BLaER1 (cell line): ENCODE results near the gene KDM4B.

Experiments
- H3K27ac ChIP-seq: shearing (Covaris generic); formaldehyde crosslinking; 2 replicates; pipeline ENCODE4 v1.8.1; 2022
- H3K27me3 ChIP-seq: shearing (Covaris generic); formaldehyde crosslinking; 2 replicates; pipeline ENCODE4 v1.8.1; 2022
- H3K36me3 ChIP-seq: shearing (Covaris generic); formaldehyde crosslinking; 2 replicates; pipeline ENCODE4 v1.8.1; 2022
- H3K4me1 ChIP-seq: shearing (Covaris generic); formaldehyde crosslinking; 2 replicates; pipeline ENCODE4 v1.8.1; 2022
- H3K4me2 ChIP-seq: shearing (Covaris generic); formaldehyde crosslinking; 2 replicates; pipeline ENCODE4 v1.8.1; 2022
- H3K4me3 ChIP-seq: shearing (Covaris generic); formaldehyde crosslinking; 2 replicates; pipeline ENCODE4 v1.8.1; 2022
- H3K9ac ChIP-seq: shearing (Covaris generic); formaldehyde crosslinking; 2 replicates; pipeline ENCODE4 v1.8.1; 2022
- H3K9me3 ChIP-seq: shearing (Covaris generic); formaldehyde crosslinking; 2 replicates; pipeline ENCODE4 v1.8.1; 2022
- H4K20me1 ChIP-seq: shearing (Covaris generic); formaldehyde crosslinking; 2 replicates; pipeline ENCODE4 v1.8.1; 2022
- Cebpa-rat ChIP-seq: shearing (Covaris generic); IDR thresholded peaks from 2 replicates; pipeline ENCODE4 v1.8.1; 2022

Gene KDM4B

DNA sequence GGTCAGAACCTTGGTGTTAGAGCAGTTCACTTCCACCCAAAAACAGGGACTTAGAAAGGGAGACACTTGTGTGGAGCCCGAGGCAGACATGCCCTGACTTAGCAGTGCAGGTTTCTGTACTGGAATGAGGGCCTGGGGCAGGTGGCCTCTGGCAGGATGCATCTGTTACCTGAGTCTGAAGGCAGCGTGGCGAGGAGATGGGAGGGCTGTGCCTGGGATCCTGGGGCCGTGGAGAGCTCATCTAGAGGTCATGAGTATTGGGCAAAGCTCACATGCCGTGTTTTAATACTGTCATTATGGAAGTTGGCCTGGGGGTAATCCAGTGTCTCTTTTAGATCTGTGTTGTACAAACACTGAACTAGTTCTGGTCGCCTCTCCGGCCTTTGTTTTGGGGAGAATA, 21.4 kb downstream of the KDM4B start:
- Histone ChIP-seq H3K27me3 (no peaks in the 10 kb centered on the region), H3K9me3 (no peaks in the 10 kb centered on the region), H3K36me3 (peaks cover 21% of the 10 kb centered on the region; the same call in 1 of the 2 replicates), H3K4me1 (peaks cover 61% of the 10 kb centered on the region), H4K20me1 (peaks cover 100% of the 10 kb centered on the region), H3K4me2 (peak overlapping the region; percentile 11; the same call in 1 of the 2 replicates), H3K9ac (no peak overlapping the region), H3K27ac (no peak overlapping the region), H3K4me3 (no peak overlapping the region)
- no peak for TF ChIP-seq Cebpa-rat

GRCh38 chr19:4991538-4991937, 22.6 kb downstream of the KDM4B start:
- H3K4me3 ChIP-seq: no peak overlapping the region
- peaks cover 100% of the 10 kb centered on the region for H4K20me1 ChIP-seq
- H3K27ac ChIP-seq: no peak overlapping the region
- no peak overlapping the region for H3K9ac ChIP-seq
- no peaks in the 10 kb centered on the region for H3K9me3 ChIP-seq
- H3K4me2 ChIP-seq: no peak overlapping the region
- no peaks in the 10 kb centered on the region for H3K27me3 ChIP-seq
- TF ChIP-seq Cebpa-rat: no peak
- peaks cover 33% of the 10 kb centered on the region; the same call in 1 of the 2 replicates for H3K36me3 ChIP-seq
- H3K4me1 ChIP-seq: peaks cover 61% of the 10 kb centered on the region

DNA sequence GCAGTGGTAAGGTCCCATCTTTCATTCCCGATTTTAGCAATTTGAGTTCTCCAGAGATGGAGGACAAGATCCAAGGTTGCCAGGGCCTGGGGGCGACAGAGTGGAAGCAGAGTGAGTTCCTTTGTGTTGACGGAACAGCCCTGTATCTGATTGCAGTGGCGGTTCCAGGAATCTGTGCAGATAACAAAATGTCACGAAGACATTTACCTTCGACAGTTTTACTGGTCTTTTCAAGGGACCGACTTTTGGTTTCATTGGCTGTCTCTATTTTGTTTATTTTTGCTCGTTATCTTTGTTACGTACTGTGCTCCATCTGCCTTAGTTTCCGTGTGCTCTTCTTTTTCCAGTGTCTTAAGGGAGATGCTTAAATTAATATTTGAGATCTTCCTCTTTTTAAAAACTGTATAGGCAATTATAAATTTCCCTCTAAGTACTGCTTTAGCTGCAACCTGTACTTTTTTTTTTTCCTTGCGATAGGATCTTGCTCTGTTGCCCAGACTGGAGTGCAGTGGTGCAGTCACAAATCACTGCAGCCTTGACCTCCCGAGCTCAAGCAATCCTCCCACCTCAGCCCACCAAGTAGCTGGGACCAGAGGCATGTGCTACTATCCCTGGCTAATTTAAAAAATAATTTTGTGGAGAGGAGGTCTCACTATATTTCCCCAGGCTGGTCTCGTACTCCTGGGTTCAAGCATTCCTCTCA, 23.2 kb downstream of the KDM4B start:
- peaks cover 100% of the 10 kb centered on the region for H4K20me1 ChIP-seq

DNA sequence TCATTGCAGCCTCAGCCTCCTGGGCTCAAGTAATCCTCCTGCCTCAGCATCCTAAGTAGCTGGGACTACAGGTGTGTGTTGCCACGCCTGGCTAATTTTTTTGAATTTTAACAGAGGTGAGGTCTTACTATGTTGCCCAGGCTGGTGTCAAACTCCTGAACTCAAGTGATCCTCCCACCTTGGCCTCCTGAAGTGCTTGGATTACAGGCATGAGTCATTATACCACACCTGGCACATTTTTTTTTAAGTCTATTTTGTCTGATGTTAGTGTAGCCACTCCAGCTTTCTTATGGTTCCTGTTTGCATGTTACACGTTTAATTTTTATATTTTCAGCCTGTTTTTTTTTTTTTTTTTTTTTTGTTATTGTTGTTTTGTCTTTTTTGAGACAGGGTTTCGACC, 24.8 kb downstream of the KDM4B start:
- no peak for TF ChIP-seq Cebpa-rat
- peaks cover 100% of the 10 kb centered on the region for H4K20me1 ChIP-seq
- peaks cover 55% of the 10 kb centered on the region for H3K4me1 ChIP-seq
- H3K36me3 ChIP-seq: peaks cover 54% of the 10 kb centered on the region
- no peaks in the 10 kb centered on the region for H3K27me3 ChIP-seq
- H3K4me2 ChIP-seq: no peak overlapping the region
- no peak overlapping the region for H3K27ac ChIP-seq
- no peak overlapping the region for H3K4me3 ChIP-seq
- H3K9me3 ChIP-seq: no peaks in the 10 kb centered on the region
- no peak overlapping the region for H3K9ac ChIP-seq

More for the DNA sequence above, 23.2 kb downstream of the KDM4B start:
- peaks cover 39% of the 10 kb centered on the region for H3K36me3 ChIP-seq
- no peak overlapping the region for H3K27ac ChIP-seq
- no peaks in the 10 kb centered on the region for H3K27me3 ChIP-seq
- H3K9ac ChIP-seq: no peak overlapping the region
- no peak overlapping the region for H3K4me2 ChIP-seq
- peaks cover 61% of the 10 kb centered on the region for H3K4me1 ChIP-seq
- no peak overlapping the region for H3K4me3 ChIP-seq
- no peaks in the 10 kb centered on the region for H3K9me3 ChIP-seq
- TF ChIP-seq Cebpa-rat: no peak

DNA sequence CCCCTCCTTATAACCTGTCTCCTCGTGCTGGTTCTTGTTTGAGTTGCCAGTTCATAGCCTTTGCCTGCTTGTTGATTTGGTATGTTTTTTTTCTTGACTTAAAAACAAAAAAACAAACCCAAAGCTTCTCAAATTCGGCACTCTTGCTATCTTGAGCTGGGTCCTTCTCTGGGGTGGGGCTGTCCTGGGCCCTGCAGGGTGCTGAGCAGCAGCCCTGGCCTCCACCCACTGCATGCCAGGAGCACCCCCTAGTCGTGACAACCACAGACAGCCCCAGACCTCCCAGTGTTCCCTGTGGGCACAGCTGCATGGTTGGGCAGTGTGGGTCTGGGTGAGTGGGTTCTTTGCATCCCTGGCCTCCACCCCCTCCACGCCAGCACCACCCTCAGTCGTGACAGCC, 27.8 kb downstream of the KDM4B start:
- peaks cover 61% of the 10 kb centered on the region for H3K36me3 ChIP-seq
- no peak for TF ChIP-seq Cebpa-rat
- H3K4me3 ChIP-seq: no peak overlapping the region
- no peak overlapping the region for H3K9ac ChIP-seq
- H3K27ac ChIP-seq: no peak overlapping the region
- H4K20me1 ChIP-seq: peaks cover 95% of the 10 kb centered on the region
- no peaks in the 10 kb centered on the region for H3K27me3 ChIP-seq
- H3K9me3 ChIP-seq: no peaks in the 10 kb centered on the region
- H3K4me2 ChIP-seq: no peak overlapping the region
- H3K4me1 ChIP-seq: peaks cover 35% of the 10 kb centered on the region

- 0 out of 2 replicates have a peak overlapping the region, but pooled peaks have one; percentile 2 for H3K4me2 ChIP-seq
- H3K27me3 ChIP-seq: no peaks in the 10 kb centered on the region
- H3K4me3 ChIP-seq: no peak overlapping the region
- peaks cover 61% of the 10 kb centered on the region for H3K36me3 ChIP-seq
- no peak overlapping the region for H3K9ac ChIP-seq
- no peaks in the 10 kb centered on the region for H3K9me3 ChIP-seq
- TF ChIP-seq Cebpa-rat: no peak
- peaks cover 95% of the 10 kb centered on the region for H4K20me1 ChIP-seq
- peaks cover 35% of the 10 kb centered on the region for H3K4me1 ChIP-seq
- H3K27ac ChIP-seq: no peak overlapping the region
Observed at GRCh38 chr19:4997297-4997696, 28.4 kb downstream of the KDM4B start.

DNA sequence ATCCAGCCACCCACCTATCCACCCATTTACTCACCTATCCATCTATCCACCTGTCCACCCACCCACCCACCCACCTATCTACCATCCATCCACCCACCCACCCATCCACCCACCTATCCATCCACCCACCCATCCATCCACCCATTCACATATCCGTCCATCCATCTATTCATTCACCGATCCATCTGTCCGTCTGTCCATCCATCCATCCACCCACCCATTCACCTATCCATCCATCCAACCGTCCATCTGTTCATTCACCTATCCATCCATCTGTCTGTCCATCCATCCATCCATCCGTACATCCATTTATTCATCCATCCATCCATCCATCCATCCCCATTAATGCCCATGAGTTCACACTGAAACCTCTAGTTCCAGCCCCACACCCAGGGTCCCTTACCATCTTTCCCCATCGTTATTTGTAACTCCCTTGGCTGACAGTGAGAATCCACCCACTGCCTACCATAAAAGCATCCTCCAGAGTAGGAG, 31.3 kb downstream of the KDM4B start:
- no peak overlapping the region for H3K27ac ChIP-seq
- H3K4me1 ChIP-seq: peaks cover 27% of the 10 kb centered on the region
- H3K9me3 ChIP-seq: no peaks in the 10 kb centered on the region
- no peaks in the 10 kb centered on the region for H3K27me3 ChIP-seq
- H3K4me3 ChIP-seq: no peak overlapping the region
- H3K36me3 ChIP-seq: peaks cover 70% of the 10 kb centered on the region
- peaks cover 95% of the 10 kb centered on the region for H4K20me1 ChIP-seq
- TF ChIP-seq Cebpa-rat: no peak
- no peak overlapping the region for H3K4me2 ChIP-seq
- H3K9ac ChIP-seq: no peak overlapping the region

- peaks cover 95% of the 10 kb centered on the region for H4K20me1 ChIP-seq
- peaks cover 70% of the 10 kb centered on the region for H3K36me3 ChIP-seq
- H3K4me1 ChIP-seq: peaks cover 25% of the 10 kb centered on the region
- H3K27me3 ChIP-seq: no peaks in the 10 kb centered on the region
- no peak overlapping the region for H3K9ac ChIP-seq
- no peak overlapping the region for H3K4me3 ChIP-seq
- no peak overlapping the region for H3K27ac ChIP-seq
- TF ChIP-seq Cebpa-rat: no peak
- peaks cover 3% of the 10 kb centered on the region; the same call in 1 of the 2 replicates for H3K9me3 ChIP-seq
- H3K4me2 ChIP-seq: no peak overlapping the region
Observed at GRCh38 chr19:5001615-5002014, 32.7 kb downstream of the KDM4B start.

- peaks cover 70% of the 10 kb centered on the region for H3K36me3 ChIP-seq
- H3K4me3 ChIP-seq: no peak overlapping the region
- peaks cover 8% of the 10 kb centered on the region; the same call in 1 of the 2 replicates for H3K9me3 ChIP-seq
- no peak overlapping the region for H3K27ac ChIP-seq
- no peak overlapping the region for H3K4me2 ChIP-seq
- no peak overlapping the region for H3K9ac ChIP-seq
- peaks cover 95% of the 10 kb centered on the region for H4K20me1 ChIP-seq
- no peak for TF ChIP-seq Cebpa-rat
- no peaks in the 10 kb centered on the region for H3K27me3 ChIP-seq
- peaks cover 22% of the 10 kb centered on the region for H3K4me1 ChIP-seq
Observed at GRCh38 chr19:5002143-5002542, 33.2 kb downstream of the KDM4B start.

GRCh38 chr19:5003781-5004180, 34.9 kb downstream of the KDM4B start:
- no peak overlapping the region for H3K4me3 ChIP-seq
- H3K9me3 ChIP-seq: peaks cover 18% of the 10 kb centered on the region; the same call in 1 of the 2 replicates
- H3K4me2 ChIP-seq: no peak overlapping the region
- TF ChIP-seq Cebpa-rat: no peak
- no peak overlapping the region for H3K9ac ChIP-seq
- H3K4me1 ChIP-seq: peaks cover 14% of the 10 kb centered on the region
- no peak overlapping the region for H3K27ac ChIP-seq
- H3K36me3 ChIP-seq: peaks cover 67% of the 10 kb centered on the region
- no peaks in the 10 kb centered on the region for H3K27me3 ChIP-seq
- H4K20me1 ChIP-seq: peaks cover 95% of the 10 kb centered on the region
